Mucosa of descending colon (tissue), 3 donors: Measurements from ENCODE around the gene VPS33A. TPM values are rescaled to one million over a fixed set of nuclear protein-coding genes. Genes with fewer than 3 reads are reported as not detected.

Experiments
- ATAC-seq: fragments of 200-7000 bp; cut with Tn5 transposase; one replicate; pipeline ENCODE4 v1.9.1; 2020; ENCODE audit warnings: mild to moderate bottlenecking, moderate library complexity
- DNase-seq, 3 donors: peaks; one replicate each; pipeline ENCODE4 v3.0.0-alpha.2; 2020
- H3K36me3 ChIP-seq: fragments of 200-600 bp; one replicate; pipeline ENCODE4 v1.8.0; 2021; ENCODE audit warnings: low read depth, mild to moderate bottlenecking
- H3K4me1 ChIP-seq: fragments of 200-600 bp; one replicate; pipeline ENCODE4 v1.8.0; 2021; ENCODE audit warnings: low read depth, mild to moderate bottlenecking
- H3K4me3 ChIP-seq: fragments of 200-600 bp; one replicate; pipeline ENCODE4 v1.8.0; 2021; ENCODE audit warnings: mild to moderate bottlenecking
- H3K9me3 ChIP-seq: fragments of 200-600 bp; one replicate; pipeline ENCODE4 v1.8.0; 2021; ENCODE audit warnings: mild to moderate bottlenecking
- intact Hi-C, 2 donors: fragments of 100-400 bp; cut with DNase I in 1 of 2; cut with micrococcal nuclease in 1 of 2; formaldehyde crosslinking; loops; one replicate each; pipeline versions ENCODE4 v1.11.0 to v1.11.1; 2022; cut with DNase I, micrococcal nuclease
- total RNA-seq, 3 donors: library from RNA; stranded (reverse); fragmentation: NEBNext Ultra II Directional in 2 of 3; extraction: Animal tissue kit (Norgen Biotek cat#: 25700) in 2 of 3; gene quantifications; one replicate each; pipeline versions ENCODE4 v1.2.1 to v1.2.4, GENCODE V29; 2021 to 2023
- TF ChIP-seq, protein P1 (sequence below): fragments of 200-600 bp; IDR thresholded peaks from one replicate; pipeline ENCODE4 v1.8.0; 2022; ENCODE audit warnings: antibody characterized with exemption, mild to moderate bottlenecking
- donor health status: DM: no; HTN: no; CAD: no; lungs with moderate emphysema.
- donor health status: DM: no; HTN: no; CAD: no.
- donor health status: DM: no; HTN: yes; CAD: no.

Gene VPS33A
- total RNA-seq, 3 donors from 2014 or later = 19.5 to 22.8 (median 22.4) TPM

DNA sequence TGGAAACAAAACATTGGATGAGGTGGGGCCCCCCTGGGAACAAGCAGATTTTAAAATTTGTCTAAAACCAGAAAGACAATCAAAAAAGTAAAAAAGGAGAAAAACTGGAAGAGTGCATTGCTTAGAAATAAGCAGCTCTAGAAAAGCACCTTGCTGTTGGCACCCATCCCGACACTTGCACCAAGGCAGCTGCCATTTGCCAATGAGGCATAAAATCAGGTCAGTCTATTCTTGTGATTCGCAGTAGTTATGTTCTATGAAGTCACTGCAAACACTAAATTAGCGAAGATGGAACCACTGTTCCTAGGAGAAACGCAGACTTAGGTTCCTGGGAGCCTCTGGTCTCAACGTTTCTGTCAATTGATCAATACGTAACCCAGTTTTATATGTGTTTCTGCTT, 16.2 kb downstream of the VPS33A start:
- TF ChIP-seq, protein P1, sequence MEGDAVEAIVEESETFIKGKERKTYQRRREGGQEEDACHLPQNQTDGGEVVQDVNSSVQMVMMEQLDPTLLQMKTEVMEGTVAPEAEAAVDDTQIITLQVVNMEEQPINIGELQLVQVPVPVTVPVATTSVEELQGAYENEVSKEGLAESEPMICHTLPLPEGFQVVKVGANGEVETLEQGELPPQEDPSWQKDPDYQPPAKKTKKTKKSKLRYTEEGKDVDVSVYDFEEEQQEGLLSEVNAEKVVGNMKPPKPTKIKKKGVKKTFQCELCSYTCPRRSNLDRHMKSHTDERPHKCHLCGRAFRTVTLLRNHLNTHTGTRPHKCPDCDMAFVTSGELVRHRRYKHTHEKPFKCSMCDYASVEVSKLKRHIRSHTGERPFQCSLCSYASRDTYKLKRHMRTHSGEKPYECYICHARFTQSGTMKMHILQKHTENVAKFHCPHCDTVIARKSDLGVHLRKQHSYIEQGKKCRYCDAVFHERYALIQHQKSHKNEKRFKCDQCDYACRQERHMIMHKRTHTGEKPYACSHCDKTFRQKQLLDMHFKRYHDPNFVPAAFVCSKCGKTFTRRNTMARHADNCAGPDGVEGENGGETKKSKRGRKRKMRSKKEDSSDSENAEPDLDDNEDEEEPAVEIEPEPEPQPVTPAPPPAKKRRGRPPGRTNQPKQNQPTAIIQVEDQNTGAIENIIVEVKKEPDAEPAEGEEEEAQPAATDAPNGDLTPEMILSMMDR = no peak
- intact Hi-C loops = no loop called here
- H3K36me3 ChIP-seq = no peaks in the 10 kb centered on the region

DNA sequence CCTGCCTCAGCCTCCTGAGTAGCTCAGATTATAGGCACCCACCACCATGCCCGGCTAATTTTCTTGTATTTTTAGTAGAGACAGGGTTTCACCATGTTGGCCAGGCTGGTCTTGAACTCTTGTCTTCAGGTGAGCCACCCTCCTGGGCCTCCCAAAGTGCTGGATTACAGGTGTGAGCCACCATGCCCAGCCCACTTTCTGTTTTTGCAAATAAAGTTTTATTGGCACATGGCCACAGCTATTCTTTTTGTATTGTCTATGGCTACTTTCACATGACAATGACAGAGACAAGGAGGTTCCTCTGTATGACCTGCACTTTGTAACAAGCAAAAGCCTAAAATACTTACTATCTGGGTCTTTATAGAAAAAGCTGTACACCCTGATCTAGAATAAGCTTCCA, 20.7 kb downstream of the VPS33A start:
- DNase-seq = no peak
- intact Hi-C loops = no loop called here
- Histone ChIP-seq H3K4me3 (no peak overlapping the region), H3K4me1 (no peaks in the 10 kb centered on the region), H3K36me3 (no peaks in the 10 kb centered on the region), H3K9me3 (no peaks in the 10 kb centered on the region)
- ATAC-seq = no peak
- TF ChIP-seq, protein P1 = no peak

More for the DNA sequence above, 16.2 kb downstream of the VPS33A start:
- Histone ChIP-seq H3K4me1 (no peaks in the 10 kb centered on the region), H3K4me3 (no peak overlapping the region), H3K9me3 (no peaks in the 10 kb centered on the region)
- no peak for DNase-seq
- no peak for ATAC-seq

DNA sequence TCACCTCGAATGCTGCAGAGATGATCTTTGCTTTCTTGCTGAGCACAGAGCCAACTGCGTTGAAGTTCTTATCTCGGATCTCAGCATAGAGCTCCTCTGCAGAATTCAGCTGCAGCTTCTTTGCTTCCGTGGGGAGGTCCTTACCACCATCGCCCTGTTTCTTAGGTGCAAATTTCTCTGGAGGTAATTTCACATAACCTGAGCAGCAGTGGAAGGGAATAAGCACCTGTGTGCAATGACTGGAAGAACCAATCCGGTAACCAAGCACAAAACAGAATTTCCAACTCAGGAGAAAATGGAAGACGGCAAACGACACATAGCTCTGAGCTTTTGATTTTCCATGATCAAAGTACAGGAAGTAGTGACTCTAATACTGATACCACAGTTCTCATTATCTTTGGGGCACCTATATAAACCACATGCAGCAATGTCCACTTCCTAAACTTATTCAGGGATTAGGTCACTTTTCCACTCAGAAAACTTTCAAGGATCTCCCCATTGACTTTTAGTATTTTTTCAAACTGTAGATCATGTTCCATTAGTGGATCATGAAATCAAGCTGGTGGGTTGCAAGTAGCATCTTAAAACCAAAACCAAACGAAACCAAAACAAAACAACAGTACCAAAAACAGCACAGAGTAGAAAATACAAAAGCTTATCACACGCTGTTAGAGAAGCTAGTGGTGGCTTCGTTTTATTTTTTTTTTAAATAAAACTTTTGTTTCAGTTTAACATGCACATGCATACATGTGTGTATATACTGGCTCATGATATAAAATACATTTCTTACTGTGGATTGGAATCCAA, 21.5 kb downstream of the VPS33A start:
- no peak overlapping the region for H3K4me3 ChIP-seq
- DNase-seq (no peak), ATAC-seq (peak; percentile 54)
- intact Hi-C loops = no loop called here
- no peaks in the 10 kb centered on the region for H3K4me1 ChIP-seq
- TF ChIP-seq, protein P1 = no peak
- no peaks in the 10 kb centered on the region for H3K9me3 ChIP-seq
- no peaks in the 10 kb centered on the region for H3K36me3 ChIP-seq

DNA sequence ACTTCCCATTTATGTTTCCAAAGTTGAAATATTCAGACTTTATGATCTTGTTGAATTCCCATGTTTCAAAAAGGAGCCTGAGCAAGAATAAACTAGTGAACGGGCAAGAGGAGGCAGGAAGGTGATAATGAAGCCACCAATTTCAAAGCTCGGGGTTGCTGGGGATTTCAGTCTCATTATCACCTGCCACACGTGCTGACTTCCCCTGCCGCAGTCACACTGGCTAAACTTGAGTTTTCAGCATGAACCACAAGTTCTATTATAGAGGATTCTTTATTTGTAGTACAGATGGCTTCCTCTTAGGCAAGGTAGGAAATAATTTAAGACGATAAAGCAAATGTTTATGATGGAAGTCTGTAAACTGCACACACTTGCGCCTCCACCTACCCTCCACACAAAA, 22.3 kb downstream of the VPS33A start:
- intact Hi-C loops = no loop called here
- TF ChIP-seq, protein P1 = no peak
- no peaks in the 10 kb centered on the region for H3K4me1 ChIP-seq
- no peaks in the 10 kb centered on the region for H3K9me3 ChIP-seq
- no peaks in the 10 kb centered on the region for H3K36me3 ChIP-seq
- no peak for DNase-seq
- H3K4me3 ChIP-seq = no peak overlapping the region
- ATAC-seq = peak; percentile 26

DNA sequence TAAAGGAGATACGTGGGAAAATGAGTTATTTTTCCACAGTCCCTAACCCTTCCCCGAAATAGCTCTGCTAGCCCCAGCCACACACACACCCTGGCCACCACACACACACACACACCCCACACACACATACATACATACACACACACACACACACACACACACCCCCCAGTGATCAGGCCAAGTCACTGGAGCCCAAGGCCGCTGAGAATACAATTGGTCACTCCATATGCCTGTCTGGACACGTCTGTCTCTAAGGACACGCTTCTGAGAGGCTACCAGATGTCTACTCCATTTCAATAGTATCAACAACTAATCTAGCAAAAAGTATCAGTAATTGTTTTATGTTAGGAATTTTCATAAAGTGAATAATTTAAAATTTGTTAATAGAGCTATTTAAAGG, 27.4 kb downstream of the VPS33A start:
- TF ChIP-seq, protein P1 = no peak
- H3K9me3 ChIP-seq = no peaks in the 10 kb centered on the region
- H3K4me1 ChIP-seq = no peaks in the 10 kb centered on the region
- H3K4me3 ChIP-seq = no peak overlapping the region
- H3K36me3 ChIP-seq = peaks cover 5% of the 10 kb centered on the region
- intact Hi-C loops = no loop called here
- ATAC-seq (no peak), DNase-seq (no peak)
